Esophagus squamous epithelium (tissue), 5 donors: ENCODE data around the gene ROR1. TPM values are rescaled to one million over a fixed set of nuclear protein-coding genes. Genes with fewer than 3 reads are reported as not detected.
A peak's percentile ranks its signal among the peaks of the same experiment; 100 is the strongest.

ENCODE experiments used
- DNase-seq: peaks from one replicate; lab custom pipeline; 2025; lab: John Stamatoyannopoulos, UW
- H3K27ac ChIP-seq, 4 donors: fragments of 200-600 bp; sonication (generic); one replicate each; pipeline ENCODE4 v1.5.1; 2016 to 2019; ENCODE audit warnings: mild to moderate bottlenecking in 1 of 4
- H3K27me3 ChIP-seq, 4 donors: fragments of 200-600 bp; sonication (generic); 1 replicate in 3 of 4; 2 replicates in 1 of 4; pipeline versions ENCODE4 v1.5.1 to v1.6.0; 2017 to 2021; ENCODE audit warnings: antibody characterized with exemption in 1 of 4
- H3K36me3 ChIP-seq, 3 donors: fragments of 200-600 bp; sonication (generic); one replicate each; pipeline ENCODE4 v1.5.1; 2016 to 2019
- H3K4me1 ChIP-seq, 3 donors: fragments of 200-600 bp; sonication (generic); one replicate each; pipeline ENCODE4 v1.5.1; 2017 to 2019
- H3K4me3 ChIP-seq, 4 donors: fragments of 200-600 bp; sonication (generic); 1 replicate in 3 of 4; 2 replicates in 1 of 4; pipeline ENCODE4 v1.5.1; 2016 to 2019; ENCODE audit warnings: mild to moderate bottlenecking in 2 of 4, moderate library complexity in 1 of 4
- H3K9me3 ChIP-seq, 3 donors: fragments of 200-600 bp; sonication (generic); one replicate each; pipeline ENCODE4 v1.5.1; 2016 to 2019
- POLR2A ChIP-seq, 4 donors: fragments of 450-650 bp; IDR thresholded peaks; one replicate each; pipeline ENCODE4 v1.6.1; 2017; ENCODE audit warnings: antibody characterized with exemption in 4 of 4, mild to moderate bottlenecking in 4 of 4, moderate library complexity in 3 of 4
- WGBS, 2 donors: methylation state at CpG; one replicate each; pipeline ENCODE4 v1.1.5; 2018; 5-methylcytosine and 5-hydroxymethylcytosine counted together
- intact Hi-C: fragments of 100-400 bp; cut with DNase I; formaldehyde crosslinking; loops from one replicate; pipeline ENCODE4 v1.15.0; 2022
- total RNA-seq, 4 donors: library from RNA; depleted of rRNA; stranded (reverse); fragments of >200 nt; gene quantifications; one replicate each; pipeline ENCODE4 v1.1.0, GENCODE V29; 2016
- TF ChIP-seq, protein P1 (sequence below), 6 experiments: fragments of 450-650 bp in 4 of 6; fragments of 200-600 bp in 2 of 6; sonication (generic) in 2 of 6; IDR thresholded peaks; one replicate each; pipeline ENCODE4 v1.5.1; 2016 to 2019; ENCODE audit warnings: antibody characterized with exemption in 6 of 6, mild to moderate bottlenecking in 4 of 6, moderate library complexity in 4 of 6
- donor health status: DM: yes; HTN: yes; CAD: no.

The ROR1 gene
- total RNA-seq, 4 donors from 2014 or later = 6.6 to 15.3 (median 9.4) TPM

GRCh38 chr1:63981408-63981773, 207.6 kb downstream of the ROR1 start:
- peak overlapping the region in 3 of 4 donors; percentile 7 to 68 (median 23) for H3K27ac ChIP-seq
- DNase-seq = no peak
- peaks cover 3 to 53% (median 13%) of the 10 kb centered on the region in 3 donors for H3K4me1 ChIP-seq
- 67 to 83% methylated on average over 1 of the region's 1 CpG for WGBS, 2 donors
- H3K9me3 ChIP-seq = no peaks in the 10 kb centered on the region
- H3K27me3 ChIP-seq = no peaks in the 10 kb centered on the region
- no peaks in the 10 kb centered on the region for H3K36me3 ChIP-seq
- intact Hi-C loops = no loop called here
- H3K4me3 ChIP-seq = no peak overlapping the region
- TF ChIP-seq, protein P1, sequence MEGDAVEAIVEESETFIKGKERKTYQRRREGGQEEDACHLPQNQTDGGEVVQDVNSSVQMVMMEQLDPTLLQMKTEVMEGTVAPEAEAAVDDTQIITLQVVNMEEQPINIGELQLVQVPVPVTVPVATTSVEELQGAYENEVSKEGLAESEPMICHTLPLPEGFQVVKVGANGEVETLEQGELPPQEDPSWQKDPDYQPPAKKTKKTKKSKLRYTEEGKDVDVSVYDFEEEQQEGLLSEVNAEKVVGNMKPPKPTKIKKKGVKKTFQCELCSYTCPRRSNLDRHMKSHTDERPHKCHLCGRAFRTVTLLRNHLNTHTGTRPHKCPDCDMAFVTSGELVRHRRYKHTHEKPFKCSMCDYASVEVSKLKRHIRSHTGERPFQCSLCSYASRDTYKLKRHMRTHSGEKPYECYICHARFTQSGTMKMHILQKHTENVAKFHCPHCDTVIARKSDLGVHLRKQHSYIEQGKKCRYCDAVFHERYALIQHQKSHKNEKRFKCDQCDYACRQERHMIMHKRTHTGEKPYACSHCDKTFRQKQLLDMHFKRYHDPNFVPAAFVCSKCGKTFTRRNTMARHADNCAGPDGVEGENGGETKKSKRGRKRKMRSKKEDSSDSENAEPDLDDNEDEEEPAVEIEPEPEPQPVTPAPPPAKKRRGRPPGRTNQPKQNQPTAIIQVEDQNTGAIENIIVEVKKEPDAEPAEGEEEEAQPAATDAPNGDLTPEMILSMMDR (IDR thresholded peaks at IDR 0.05) = no peak
- TF ChIP-seq POLR2A (IDR thresholded peaks at IDR 0.05) = no peak

- Histone ChIP-seq H3K4me3 (no peak overlapping the region), H3K9me3 (no peaks in the 10 kb centered on the region), H3K4me1 (peaks cover 3 to 59% (median 13%) of the 10 kb centered on the region in 3 donors), H3K27me3 (no peaks in the 10 kb centered on the region), H3K27ac (no peak overlapping the region), H3K36me3 (no peaks in the 10 kb centered on the region)
- intact Hi-C loops = no loop called here
- 81 to 87% methylated on average over 3 of the region's 3 CpGs for WGBS, 2 donors
- TF ChIP-seq, protein P1 (IDR thresholded peaks at IDR 0.05) = no peak
- TF ChIP-seq POLR2A (IDR thresholded peaks at IDR 0.05) = no peak
- DNase-seq = no peak
These were observed 208.4 kb downstream of the ROR1 start for GRCh38 chr1:63982201-63982600.

DNA sequence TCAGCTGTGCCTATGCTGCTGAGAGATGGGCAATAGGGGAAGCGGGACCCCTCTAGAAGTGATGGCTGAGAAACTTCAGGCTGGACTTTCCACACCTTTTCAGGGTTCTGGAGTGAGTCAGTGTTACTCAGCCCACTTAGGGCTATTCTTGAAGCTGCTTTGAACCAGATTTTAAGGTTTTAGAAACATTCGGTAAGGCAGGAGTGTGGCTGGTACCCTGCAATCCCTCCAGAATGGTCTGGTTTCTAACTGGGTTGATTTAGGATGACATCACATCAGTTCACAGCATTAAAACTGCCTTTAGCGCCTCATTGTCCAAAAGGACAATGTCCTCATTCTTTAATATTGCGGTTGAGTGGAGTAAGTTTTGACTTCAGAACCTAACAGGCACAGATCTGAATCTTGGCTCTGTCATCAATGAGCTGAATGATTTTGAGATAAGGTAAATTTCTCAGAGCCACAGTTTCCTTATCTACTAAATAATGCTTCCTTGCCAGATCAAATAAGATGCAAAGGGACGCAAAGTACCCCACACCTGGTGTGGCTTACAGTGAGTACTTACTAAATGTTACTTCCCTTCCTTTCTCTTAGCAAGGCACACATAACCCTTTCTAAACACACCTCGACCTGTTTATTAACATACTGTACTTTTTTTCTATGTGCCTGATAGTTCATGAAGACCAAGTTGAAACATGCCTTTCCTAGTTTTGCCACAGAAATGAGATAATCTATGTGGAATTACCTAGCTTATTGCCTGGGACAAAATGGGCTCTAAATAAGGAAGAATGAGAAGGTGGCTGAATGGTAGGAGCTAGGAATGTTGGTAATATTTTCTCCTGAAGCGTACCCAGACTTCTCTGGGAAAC, 209.8 kb downstream of the ROR1 start:
- intact Hi-C loops = no loop called here
- peak overlapping the region in 2 of 4 donors; percentile 16 to 44 for H3K27ac ChIP-seq

GRCh38 chr1:63984257-63984929, 210.6 kb downstream of the ROR1 start:
- Histone ChIP-seq H3K27me3 (peaks cover 0 to under 1% (median 0%) of the 10 kb centered on the region in 4 donors), H3K27ac (peak overlapping the region in 1 of 4 donors; percentile 44), H3K4me1 (peaks cover 3 to 67% (median 13%) of the 10 kb centered on the region in 3 donors), H3K36me3 (no peaks in the 10 kb centered on the region), H3K4me3 (no peak overlapping the region), H3K9me3 (no peaks in the 10 kb centered on the region)
- 42 to 46% methylated on average over 4 of the region's 4 CpGs for WGBS, 2 donors
- intact Hi-C loops = no loop called here
- DNase-seq = no peak
- TF ChIP-seq, protein P1 (IDR thresholded peaks at IDR 0.05) = no peak
- no peak for TF ChIP-seq POLR2A (IDR thresholded peaks at IDR 0.05)

More for the DNA sequence above, 209.8 kb downstream of the ROR1 start:
- Histone ChIP-seq H3K4me1 (peaks cover 3 to 67% (median 13%) of the 10 kb centered on the region in 3 donors), H3K27me3 (no peaks in the 10 kb centered on the region), H3K36me3 (no peaks in the 10 kb centered on the region), H3K4me3 (no peak overlapping the region), H3K9me3 (no peaks in the 10 kb centered on the region)
- TF ChIP-seq, protein P1 (IDR thresholded peaks at IDR 0.05) = no peak
- no peak for TF ChIP-seq POLR2A (IDR thresholded peaks at IDR 0.05)
- WGBS, 2 donors = 46 to 51% methylated on average over 7 of the region's 7 CpGs
- no peak for DNase-seq

DNA sequence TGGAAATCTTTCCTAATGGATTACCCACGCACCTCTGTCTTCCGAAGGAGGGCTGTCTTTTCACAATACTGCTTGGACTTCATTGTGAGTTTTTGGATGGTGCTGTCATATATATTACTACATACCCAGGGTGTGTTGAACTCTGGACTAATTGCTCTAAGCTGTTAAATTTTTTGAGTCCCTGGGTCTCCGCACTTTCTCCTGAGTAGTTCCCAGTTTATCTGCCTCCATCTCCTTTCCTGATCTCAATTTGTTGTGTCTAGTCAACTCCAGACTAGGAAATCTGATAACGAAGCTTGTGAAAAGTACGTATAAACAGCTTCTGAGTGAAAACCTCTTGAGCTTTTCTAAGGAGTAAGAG, 211.1 kb downstream of the ROR1 start:
- WGBS, 2 donors = 70 to 85% methylated on average over 5 of the region's 5 CpGs
- Histone ChIP-seq H3K36me3 (no peaks in the 10 kb centered on the region), H3K4me3 (no peak overlapping the region), H3K4me1 (peaks cover 3 to 67% (median 13%) of the 10 kb centered on the region in 3 donors), H3K27me3 (peaks cover 0 to 6% (median 0%) of the 10 kb centered on the region in 4 donors), H3K27ac (no peak overlapping the region), H3K9me3 (no peaks in the 10 kb centered on the region)
- no peak for TF ChIP-seq POLR2A (IDR thresholded peaks at IDR 0.05)
- TF ChIP-seq, protein P1 (IDR thresholded peaks at IDR 0.05) = no peak
- no peak for DNase-seq
- intact Hi-C loops = no loop called here
